Stomach (tissue), 9 donors: ENCODE data around the gene MBLAC1. TPM values are rescaled to one million over a fixed set of nuclear protein-coding genes. Genes with fewer than 3 reads are reported as not detected.
A peak's percentile ranks its signal among the peaks of the same experiment; 100 is the strongest.

Experiments used
- DNase-seq, 2 donors: peaks; one replicate each; pipeline versions ENCODE4 v3.0.0 to v3.0.0-alpha.2; 2013 to 2019
- H3K27ac ChIP-seq, 5 donors: fragments of 200-600 bp in 4 of 5; sonication (generic) in 4 of 5; one replicate each; pipeline ENCODE4 v1.5.1; 2013 to 2019; ENCODE audit warnings: mild to moderate bottlenecking in 1 of 5, moderate library complexity in 1 of 5
- H3K27me3 ChIP-seq, 3 donors: fragments of 200-600 bp; sonication (generic); one replicate each; pipeline ENCODE4 v1.5.1; 2017 to 2019; ENCODE audit warnings: mixed run types in 1 of 3
- H3K36me3 ChIP-seq, 4 donors: fragments of 200-600 bp; sonication (generic); 1 replicate in 3 of 4; 2 replicates in 1 of 4; pipeline ENCODE4 v1.5.1; 2016 to 2019
- H3K4me1 ChIP-seq, 4 donors: fragments of 200-600 bp; sonication (generic); one replicate each; pipeline ENCODE4 v1.5.1; 2016 to 2019
- H3K4me3 ChIP-seq, 4 donors: fragments of 200-600 bp; sonication (generic) in 3 of 4; one replicate each; pipeline ENCODE4 v1.5.1; 2016 to 2019; ENCODE audit warnings: mild to moderate bottlenecking in 1 of 4
- H3K9me3 ChIP-seq, 4 donors: fragments of 200-600 bp; sonication (generic); one replicate each; pipeline ENCODE4 v1.5.1; 2016 to 2019
- CTCF ChIP-seq, 7 experiments: fragments of 450-650 bp in 4 of 7; fragments of 200-600 bp in 3 of 7; sonication (generic) in 3 of 7; IDR thresholded peaks; one replicate each; pipeline ENCODE4 v1.5.1; 2016 to 2019; ENCODE audit warnings: antibody characterized with exemption in 7 of 7, control low read depth in 2 of 7, mild to moderate bottlenecking in 1 of 7
- EP300 ChIP-seq: sonication (generic); formaldehyde crosslinking; IDR thresholded peaks from one replicate; pipeline ENCODE4 v1.6.1; 2017; ENCODE audit warnings: antibody characterized with exemption
- POLR2A ChIP-seq, 4 donors: fragments of 450-650 bp; IDR thresholded peaks; one replicate each; pipeline ENCODE4 v1.6.1; 2016; ENCODE audit warnings: antibody characterized with exemption in 4 of 4, control low read depth in 2 of 4, mild to moderate bottlenecking in 1 of 4, moderate library complexity in 1 of 4
- POLR2AphosphoS5 ChIP-seq, 3 donors: sonication (generic); formaldehyde crosslinking; IDR thresholded peaks; one replicate each; pipeline ENCODE4 v1.6.1; 2016; ENCODE audit warnings: antibody characterized with exemption in 3 of 3
- WGBS, 5 donors: extraction: QIAGEN DNeasy Blood & Tissue Kit in 3 of 5; methylation state at CpG; one replicate each; pipeline versions ENCODE4 v1.1.5 to v1.1.7; 2013 to 2018; 5-methylcytosine and 5-hydroxymethylcytosine counted together
- intact Hi-C: fragments of 100-400 bp; cut with DNase I; formaldehyde crosslinking; loops from one replicate; pipeline ENCODE4 v1.15.1; 2023; ENCODE audit warnings: low total_unique reads
- polyA plus RNA-seq, 3 donors: library from polyadenylated mRNA; stranded (reverse); fragments of 200-250 nt; gene quantifications; one replicate each; pipeline ENCODE4 v1.2.3, GENCODE V29; 2013
- total RNA-seq, 5 donors: library from RNA; depleted of rRNA; stranded (reverse); fragments of >200 nt; gene quantifications; one replicate each; pipeline versions ENCODE4 v1.1.0 to v1.2.3, GENCODE V29; 2014 to 2016
- donor health status: healthy with polysubstance abuse.
- donor health status: Bipolar disorder and iron deficiency.
- donor health status: healthy.

The MBLAC1 gene
- total and polyA plus RNA-seq, 8 donors: 1.3 to 6.1 (median 1.7) TPM; not detected in 3

- Histone ChIP-seq H3K4me3 (peak overlapping the region; percentile 84 to 98 (median 92)), H3K36me3 (peaks cover 14 to 37% (median 36%) of the 10 kb centered on the region in 4 donors), H3K27me3 (no peaks in the 10 kb centered on the region), H3K9me3 (no peaks in the 10 kb centered on the region), H3K27ac (peak overlapping the region; percentile 67 to 93 (median 88)), H3K4me1 (peaks cover 29 to 51% (median 41%) of the 10 kb centered on the region in 4 donors)
- intact Hi-C loops: no loop called here
- TF ChIP-seq EP300 (no peak), CTCF (IDR thresholded peaks at IDR 0.05) (no peak), POLR2A (IDR thresholded peaks at IDR 0.05) (no peak), POLR2AphosphoS5 (IDR thresholded peaks at IDR 0.05) (no peak)
- 1% methylated on average over 32 to 34 of the region's 34 CpGs for WGBS, 5 donors
- peak in 1 of 2 donors; percentile 61 for DNase-seq
Measured at GRCh38 chr7:100080907-100081534, 45.7 kb upstream of the MBLAC1 start.

GRCh38 chr7:100081535-100082102 is 45.1 kb upstream of the MBLAC1 start, which contains the start of gene ZNF3:
TSS of gene ZNF3 (minus strand) at chr7:100081723. CDS start at chr7:100077357, 4,366 bp downstream.
- WGBS, 5 donors: 0 to 2% (median 1%) methylated on average over 39 to 55 of the region's 55 CpGs
- H3K36me3 ChIP-seq: peaks cover 9 to 31% (median 30%) of the 10 kb centered on the region in 4 donors
- H3K27me3 ChIP-seq: no peaks in the 10 kb centered on the region
- TF ChIP-seq POLR2AphosphoS5 (IDR thresholded peaks at IDR 0.05) (peak; percentile 74 to 98 (median 85)), POLR2A (IDR thresholded peaks at IDR 0.05) (no peak), CTCF (IDR thresholded peaks at IDR 0.05) (peak in 6 of 7 experiments; percentile 61 to 97 (median 94)), EP300 (peak; percentile 51)
- intact Hi-C loops: no loop called here
- H3K4me1 ChIP-seq: peaks cover 29 to 51% (median 42%) of the 10 kb centered on the region in 4 donors
- peak within 1 kb of the TSS; percentile 84 to 98 (median 92) for H3K4me3 ChIP-seq
- DNase-seq: peak; percentile 98 to 100
- peak within 1 kb of the TSS; percentile 67 to 93 (median 88) for H3K27ac ChIP-seq
- H3K9me3 ChIP-seq: no peaks in the 10 kb centered on the region

GRCh38 chr7:100082978-100083377 is 43.8 kb upstream of the MBLAC1 start:
- Histone ChIP-seq H3K36me3 (peaks cover 0 to 18% (median 17%) of the 10 kb centered on the region in 4 donors), H3K27me3 (no peaks in the 10 kb centered on the region), H3K4me1 (peaks cover 31 to 56% (median 43%) of the 10 kb centered on the region in 4 donors), H3K4me3 (no peak overlapping the region), H3K27ac (peak overlapping the region in 4 of 5 donors; percentile 83 to 93 (median 89)), H3K9me3 (no peaks in the 10 kb centered on the region)
- no peak for TF ChIP-seq POLR2A (IDR thresholded peaks at IDR 0.05)
- no peak for TF ChIP-seq CTCF (IDR thresholded peaks at IDR 0.05)
- no peak for TF ChIP-seq EP300
- no peak for TF ChIP-seq POLR2AphosphoS5 (IDR thresholded peaks at IDR 0.05)
- no peak for DNase-seq
- intact Hi-C loops: no loop called here
- 57 to 61% (median 59%) methylated on average over 4 of the region's 4 CpGs for WGBS, 5 donors

DNA sequence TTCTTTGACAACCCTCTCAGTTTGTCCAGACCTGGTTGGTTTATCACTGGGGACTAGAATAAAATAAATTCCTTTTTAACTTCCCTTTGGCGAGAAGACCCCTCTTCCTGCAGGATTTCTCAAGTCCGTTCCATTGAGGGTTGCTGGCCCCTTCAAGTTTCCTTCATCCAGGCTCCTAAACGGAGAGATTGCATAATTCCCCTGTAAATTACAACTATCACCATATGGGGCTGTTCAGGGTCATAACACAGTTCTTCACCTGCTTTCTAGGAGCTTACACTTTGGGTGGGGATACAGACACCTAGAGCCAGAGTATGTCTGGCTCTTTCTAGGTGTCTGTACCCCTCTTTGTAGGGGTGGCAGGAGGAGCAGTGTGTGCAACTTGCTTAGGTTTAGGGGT is 41.3 kb upstream of the MBLAC1 start:
- no peaks in the 10 kb centered on the region for H3K27me3 ChIP-seq
- 51 to 81% (median 72%) methylated on average over 3 of the region's 3 CpGs for WGBS, 5 donors
- no peak for DNase-seq
- TF ChIP-seq CTCF (IDR thresholded peaks at IDR 0.05) (no peak), POLR2A (IDR thresholded peaks at IDR 0.05) (no peak), EP300 (no peak), POLR2AphosphoS5 (IDR thresholded peaks at IDR 0.05) (no peak)
- H3K36me3 ChIP-seq: peaks cover 2 to 7% (median 5%) of the 10 kb centered on the region in 4 donors
- peaks cover 32 to 54% (median 40%) of the 10 kb centered on the region in 4 donors for H3K4me1 ChIP-seq
- no peak overlapping the region for H3K4me3 ChIP-seq
- no peaks in the 10 kb centered on the region for H3K9me3 ChIP-seq
- H3K27ac ChIP-seq: no peak overlapping the region
- intact Hi-C loops: no loop called here
